ENCODE results near the gene IYD. TPM values are rescaled to one million over a fixed set of nuclear protein-coding genes. Genes with fewer than 3 reads are reported as not detected.

The IYD gene
- total and polyA plus RNA-seq, 10 of the 15 experiments (the other 5 are each of a cell fraction or from before 2014, with no cell fraction given): 0.07 TPM; not detected in 9

- ATAC-seq (no peak), DNase-seq (ENCODE audit: low read depth, low spot score) (no peak), FAIRE-seq (no peak)
- H2AFZ ChIP-seq (ENCODE audit: control insufficient read depth, low read depth, low read length): no peak overlapping the region
- no peaks in the 10 kb centered on the region; the same call in 2 of the 3 replicates for H3K9me3 ChIP-seq (replicated peaks; ENCODE audit: control insufficient read depth, insufficient read depth, low read length)
- no peaks in the 10 kb centered on the region for H3K4me1 ChIP-seq (ENCODE audit: control insufficient read depth, insufficient read depth, low read length)
- POLR2A ChIA-PET: no interaction called here
- no TSS peak for BruUV-seq (replicated peaks)
- RAD21 ChIA-PET (ENCODE audit: unreplicated experiment): interaction anchor here (1.8 kb wide), 1 partner anchor 321 kb away, joined by 7 read pairs; no protein-coding TSS in a partner anchor
- H3K4me3 ChIP-seq: no peak overlapping the region
- SMC1A ChIA-PET (ENCODE audit: uncharacterized antibody, unreplicated experiment): interaction anchor here (2.0 to 4.9 kb wide), 3 partner anchors 45 to 395 kb away, joined by 6 to 142 read pairs (median 7); no protein-coding TSS in a partner anchor
- intact Hi-C loops (cut with micrococcal nuclease; ENCODE audit: unreplicated experiment) (no loop called here), in situ Hi-C loops (cut with MboI) (no loop called here)
- H3K4me2 ChIP-seq (ENCODE audit: control insufficient read depth, insufficient read depth): no peak overlapping the region
- no peaks in the 10 kb centered on the region for H3K36me3 ChIP-seq (ENCODE audit: control insufficient read depth in 2 of 2, insufficient read depth in 2 of 2, low read length in 1 of 2)
- H3K27me3 ChIP-seq (replicated peaks in 1 of 2; ENCODE audit: control insufficient read depth in 2 of 2, insufficient read depth in 2 of 2, low read length in 1 of 2): no peaks in the 10 kb centered on the region
- H3K9ac ChIP-seq (ENCODE audit: control insufficient read depth, insufficient read depth, low read length): no peak overlapping the region
- CTCF ChIA-PET: interaction anchor here (0.9 to 4.9 kb wide), 3 partner anchors 282 to 395 kb away, joined by 4 to 217 read pairs (median 5); no protein-coding TSS in a partner anchor
- 56% methylated on average over 3 of the region's 3 CpGs for WGBS (ENCODE audit: insufficient coverage, insufficient replicate concordance, low lambda C conversion rate, missing lambda C conversion rate)
- H3K27ac ChIP-seq (ENCODE audit: control insufficient read depth, insufficient read depth): no peak overlapping the region
- H4K20me1 ChIP-seq (ENCODE audit: control insufficient read depth, insufficient read depth): no peaks in the 10 kb centered on the region
- H3K79me2 ChIP-seq (ENCODE audit: control insufficient read depth, insufficient read depth, low read length): no peaks in the 10 kb centered on the region
- TF ChIP-seq CBX3 (IDR thresholded peaks at IDR 0.05; ENCODE audit: borderline replicate concordance, low read depth) (no peak), CEBPZ (IDR thresholded peaks at IDR 0.05; ENCODE audit: low read depth, low read length) (no peak), ZNF24 (IDR thresholded peaks at IDR 0.05) (no peak), FOS (IDR thresholded peaks at IDR 0.05; ENCODE audit: borderline replicate concordance, extremely low read depth, insufficient read length) (no peak), ZBTB33 (IDR thresholded peaks at IDR 0.05) (no peak), TAF1 (IDR thresholded peaks at IDR 0.05; ENCODE audit: borderline replicate concordance, low read depth, low read length) (no peak), RB1 (IDR thresholded peaks at IDR 0.05; ENCODE audit: borderline replicate concordance) (no peak), USF2 (IDR thresholded peaks at IDR 0.05; ENCODE audit: borderline replicate concordance, low read depth, low read length) (no peak), SMC3 (IDR thresholded peaks at IDR 0.05; ENCODE audit: borderline replicate concordance, low read length) (no peak), ZNF384 (IDR thresholded peaks at IDR 0.05; ENCODE audit: borderline replicate concordance, low read depth, low read length) (no peak), E2F8 (IDR thresholded peaks at IDR 0.05; ENCODE audit: low read depth, partially characterized antibody) (no peak)
Measured at GRCh38 chr6:150420926-150421325, 52.1 kb downstream of the IYD start.
